SK-N-SH (cell line): Measurements from ENCODE around the gene NUMBL.

Experiments used
- CHD2 ChIP-seq: fragments of 150-350 bp; IDR thresholded peaks from 2 replicates; pipeline ENCODE4 v1.6.1; 2018; ENCODE audit warnings: low read length; ENCODE audit not compliant: partially characterized antibody
- EP300 ChIP-seq, 2 experiments: IDR thresholded peaks; 2 replicates each; pipeline versions ENCODE4 v1.4.0 to v1.6.1; 2012; ENCODE audit warnings: borderline replicate concordance in 1 of 2, low read depth in 1 of 2, low read length in 1 of 2
- EZH2phosphoT487 ChIP-seq: fragments of 200-600 bp; sonication (generic); IDR thresholded peaks from 2 replicates; pipeline ENCODE4 v1.6.1; 2017; ENCODE audit warnings: low read depth, mixed run types, mild to moderate bottlenecking, antibody characterized with exemption, moderate library complexity, borderline replicate concordance
- FOSL2 ChIP-seq: IDR thresholded peaks from 2 replicates; pipeline ENCODE4 v1.4.0; 2012; ENCODE audit warnings: low read depth, mild to moderate bottlenecking, moderate library complexity, borderline replicate concordance
- FOXM1 ChIP-seq: IDR thresholded peaks from 2 replicates; pipeline ENCODE4 v1.4.0; 2012; ENCODE audit warnings: low read depth, mild to moderate bottlenecking
- JUND ChIP-seq: IDR thresholded peaks from 2 replicates; pipeline ENCODE4 v1.4.0; 2012
- POLR2AphosphoS5 ChIP-seq: IDR thresholded peaks from 2 replicates; pipeline ENCODE4 v1.6.1; 2012; ENCODE audit warnings: low read depth, low read length
- RFX5 ChIP-seq: IDR thresholded peaks from 2 replicates; pipeline ENCODE4 v1.6.1; 2012; ENCODE audit warnings: mild to moderate bottlenecking, improper control_type of control experiment, low read length
- SIN3A ChIP-seq: IDR thresholded peaks from 2 replicates; pipeline ENCODE4 v1.6.1; 2012; ENCODE audit warnings: low read depth, mild to moderate bottlenecking, low read length, moderate library complexity, borderline replicate concordance
- SMC3 ChIP-seq: IDR thresholded peaks from 2 replicates; pipeline ENCODE4 v1.6.1; 2012; ENCODE audit warnings: low read depth, low read length, improper control_type of control experiment
- USF1 ChIP-seq: IDR thresholded peaks from 2 replicates; pipeline ENCODE4 v1.4.0; 2012; ENCODE audit warnings: low read depth, borderline replicate concordance
- YY1 ChIP-seq: IDR thresholded peaks from 2 replicates; pipeline ENCODE4 v1.4.0; 2012; ENCODE audit warnings: low read depth, mild to moderate bottlenecking
- TF ChIP-seq, protein P1 (sequence below): IDR thresholded peaks from 2 replicates; pipeline ENCODE4; 2012
- TF ChIP-seq, protein P2 (sequence below): fragments of 200-600 bp; sonication (generic); IDR thresholded peaks from 2 replicates; pipeline ENCODE4 v1.6.1; 2017; ENCODE audit warnings: antibody characterized with exemption, mild to moderate bottlenecking, moderate library complexity

- TF ChIP-seq, protein P1, sequence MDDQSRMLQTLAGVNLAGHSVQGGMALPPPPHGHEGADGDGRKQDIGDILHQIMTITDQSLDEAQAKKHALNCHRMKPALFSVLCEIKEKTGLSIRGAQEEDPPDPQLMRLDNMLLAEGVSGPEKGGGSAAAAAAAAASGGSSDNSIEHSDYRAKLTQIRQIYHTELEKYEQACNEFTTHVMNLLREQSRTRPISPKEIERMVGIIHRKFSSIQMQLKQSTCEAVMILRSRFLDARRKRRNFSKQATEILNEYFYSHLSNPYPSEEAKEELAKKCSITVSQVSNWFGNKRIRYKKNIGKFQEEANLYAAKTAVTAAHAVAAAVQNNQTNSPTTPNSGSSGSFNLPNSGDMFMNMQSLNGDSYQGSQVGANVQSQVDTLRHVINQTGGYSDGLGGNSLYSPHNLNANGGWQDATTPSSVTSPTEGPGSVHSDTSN, result no peak
- TF ChIP-seq USF1 (no peak), EZH2phosphoT487 (no peak), SIN3A (no peak), EP300 (IDR thresholded peaks at IDR 0.05; ENCODE audit: borderline replicate concordance in 1 of 2, low read depth in 1 of 2, low read length in 1 of 2) (no peak), SMC3 (no peak), CHD2 (no peak), JUND (no peak), FOXM1 (no peak), YY1 (no peak), POLR2AphosphoS5 (no peak), RFX5 (no peak), FOSL2 (no peak)
- TF ChIP-seq, protein P2, sequence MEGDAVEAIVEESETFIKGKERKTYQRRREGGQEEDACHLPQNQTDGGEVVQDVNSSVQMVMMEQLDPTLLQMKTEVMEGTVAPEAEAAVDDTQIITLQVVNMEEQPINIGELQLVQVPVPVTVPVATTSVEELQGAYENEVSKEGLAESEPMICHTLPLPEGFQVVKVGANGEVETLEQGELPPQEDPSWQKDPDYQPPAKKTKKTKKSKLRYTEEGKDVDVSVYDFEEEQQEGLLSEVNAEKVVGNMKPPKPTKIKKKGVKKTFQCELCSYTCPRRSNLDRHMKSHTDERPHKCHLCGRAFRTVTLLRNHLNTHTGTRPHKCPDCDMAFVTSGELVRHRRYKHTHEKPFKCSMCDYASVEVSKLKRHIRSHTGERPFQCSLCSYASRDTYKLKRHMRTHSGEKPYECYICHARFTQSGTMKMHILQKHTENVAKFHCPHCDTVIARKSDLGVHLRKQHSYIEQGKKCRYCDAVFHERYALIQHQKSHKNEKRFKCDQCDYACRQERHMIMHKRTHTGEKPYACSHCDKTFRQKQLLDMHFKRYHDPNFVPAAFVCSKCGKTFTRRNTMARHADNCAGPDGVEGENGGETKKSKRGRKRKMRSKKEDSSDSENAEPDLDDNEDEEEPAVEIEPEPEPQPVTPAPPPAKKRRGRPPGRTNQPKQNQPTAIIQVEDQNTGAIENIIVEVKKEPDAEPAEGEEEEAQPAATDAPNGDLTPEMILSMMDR, result no peak
Observed at GRCh38 chr19:40621966-40622772, 68.3 kb downstream of the NUMBL start.
